ENCODE measurements around the gene RAB33B.
"Not testable (repeated sequence)": the region's sequence is repeated elsewhere in the genome, so short reads cannot be mapped to it uniquely, and the experiment has no call there.

Gene RAB33B

GRCh38 chr4:139454111-139455045 is at the start of gene RAB33B:
RAB33B (plus strand) TSS chr4:139454121; CDS start chr4:139454196, 75 bp downstream.
- peak in 1 of 2 donors; percentile 17 for DNase-seq (ENCODE audit: low read depth in 2 of 2)

GRCh38 chr4:139410312-139410711 is 43.6 kb upstream of the RAB33B start:
- no peak for DNase-seq (ENCODE audit: low read depth in 2 of 2)

DNA sequence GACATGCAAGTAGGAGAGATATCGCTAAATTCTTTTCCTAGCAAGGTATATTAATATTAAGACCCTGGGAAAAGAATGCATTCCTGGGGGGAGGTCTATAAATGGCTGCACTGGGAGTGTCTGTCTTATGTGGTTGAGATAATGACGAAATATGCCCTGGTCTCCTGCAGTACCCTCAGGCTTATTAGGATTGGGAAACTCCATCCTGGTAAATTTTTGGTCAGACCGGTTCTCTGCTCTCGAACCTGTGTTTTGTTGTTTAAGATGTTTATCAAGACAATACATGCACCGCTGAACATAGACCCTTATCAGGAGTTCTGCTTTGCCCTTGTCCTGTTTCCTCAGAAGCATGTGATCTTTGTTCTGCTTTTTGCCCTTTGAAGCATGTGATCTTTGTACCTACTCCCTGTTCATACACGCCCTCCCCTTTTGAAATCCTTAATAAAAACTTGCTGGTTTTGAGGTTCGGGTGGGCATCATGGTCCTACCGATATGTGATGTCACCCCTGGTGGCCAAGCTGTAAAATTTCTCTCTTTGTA is 39.2 kb upstream of the RAB33B start:
- DNase-seq (ENCODE audit: low read depth in 2 of 2), result not testable (repeated sequence)

DNA sequence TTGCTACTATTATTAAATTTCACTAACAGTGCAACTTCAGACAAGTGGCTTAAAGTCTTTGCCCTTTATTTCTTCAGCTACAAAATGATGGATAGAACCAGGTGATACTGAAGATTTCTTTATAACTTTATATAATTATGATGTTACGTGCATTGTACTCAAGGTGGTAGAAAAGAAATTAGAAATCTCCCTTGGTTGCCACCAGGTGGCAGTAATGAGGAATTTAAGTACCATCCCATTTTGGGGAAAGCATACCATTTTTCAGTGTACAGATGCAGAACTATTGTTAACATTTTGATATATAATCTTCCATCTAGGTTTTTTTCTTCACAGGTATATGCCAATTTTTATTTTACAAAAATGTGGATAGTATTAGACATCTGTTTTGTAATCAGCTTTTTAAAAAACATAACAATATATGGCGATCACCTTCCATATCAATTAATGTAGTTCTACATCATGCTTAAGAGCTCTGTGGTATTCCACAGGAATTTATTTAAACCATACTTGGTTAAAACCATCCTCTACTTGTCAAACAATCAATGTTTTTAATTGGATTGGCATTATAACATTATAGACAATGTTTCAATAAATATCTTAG is 37.7 kb upstream of the RAB33B start:
- no peak for DNase-seq (ENCODE audit: low read depth in 2 of 2)

DNA sequence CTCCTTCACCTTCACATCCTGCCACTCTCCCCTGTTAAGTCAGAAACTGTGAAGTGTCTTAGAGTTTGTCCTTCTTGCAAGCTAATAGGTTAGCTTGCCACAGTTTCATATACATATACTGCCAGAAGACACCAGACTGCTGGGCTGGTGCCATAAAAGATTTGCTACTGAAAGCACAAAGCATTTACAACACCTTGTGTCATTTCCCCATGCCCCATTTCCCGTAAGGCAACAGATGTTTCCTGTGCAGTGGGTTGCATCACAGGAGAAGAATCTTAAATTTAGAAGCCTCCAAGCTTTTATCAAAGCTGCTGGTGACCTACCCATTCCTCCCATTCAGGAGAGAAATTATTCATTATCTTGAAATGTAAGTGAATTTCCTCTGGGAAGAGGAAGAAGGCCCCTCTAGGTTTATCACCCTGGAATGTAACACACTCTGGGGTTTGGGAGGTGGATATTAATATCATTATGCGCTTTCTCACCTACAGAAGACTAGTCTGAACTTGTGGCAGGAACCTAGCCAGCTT is 34.5 kb upstream of the RAB33B start:
- DNase-seq (ENCODE audit: low read depth in 2 of 2), result no peak

DNA sequence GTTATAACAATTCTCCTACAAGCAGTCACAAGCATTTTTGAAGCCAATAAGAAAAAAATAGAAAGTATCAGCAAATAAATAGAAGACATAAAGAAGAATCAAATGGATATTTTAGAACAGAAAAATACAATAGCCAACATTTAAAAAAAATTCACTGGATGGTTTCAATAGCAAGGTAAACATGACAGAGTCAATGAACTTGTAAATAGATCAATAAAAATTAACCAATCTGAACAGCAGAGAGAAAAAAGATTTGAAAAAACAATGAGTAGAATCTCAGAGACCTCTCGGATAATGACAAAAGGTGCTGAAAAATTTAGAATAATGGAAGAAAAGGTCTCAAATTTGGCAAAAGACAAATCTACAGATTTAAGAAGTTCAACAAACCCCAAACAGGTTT is 33.3 kb upstream of the RAB33B start:
- DNase-seq (ENCODE audit: low read depth in 2 of 2), result no peak

GRCh38 chr4:139436122-139436521 is 17.8 kb upstream of the RAB33B start:
- DNase-seq (ENCODE audit: low read depth in 2 of 2), result no peak

DNA sequence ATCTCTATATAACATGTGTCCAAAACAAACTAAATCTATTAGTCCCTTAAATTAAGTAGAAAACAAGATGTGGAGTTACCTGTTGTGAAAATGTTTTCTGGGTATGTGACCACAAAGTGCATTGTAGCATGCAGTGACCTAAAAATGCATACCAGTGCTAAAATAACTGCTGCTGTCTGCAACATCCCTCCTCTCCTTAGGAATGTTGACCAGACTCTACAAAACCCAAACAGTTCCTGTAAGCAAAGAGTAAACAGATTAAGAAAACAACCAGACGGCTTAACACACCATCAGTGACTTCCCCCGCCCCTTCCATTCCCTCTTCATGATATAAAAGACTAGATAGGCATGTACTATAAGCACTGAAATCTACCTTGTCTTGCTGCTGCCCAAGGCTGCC is 15.8 kb upstream of the RAB33B start:
- DNase-seq (ENCODE audit: low read depth in 2 of 2), result no peak

DNA sequence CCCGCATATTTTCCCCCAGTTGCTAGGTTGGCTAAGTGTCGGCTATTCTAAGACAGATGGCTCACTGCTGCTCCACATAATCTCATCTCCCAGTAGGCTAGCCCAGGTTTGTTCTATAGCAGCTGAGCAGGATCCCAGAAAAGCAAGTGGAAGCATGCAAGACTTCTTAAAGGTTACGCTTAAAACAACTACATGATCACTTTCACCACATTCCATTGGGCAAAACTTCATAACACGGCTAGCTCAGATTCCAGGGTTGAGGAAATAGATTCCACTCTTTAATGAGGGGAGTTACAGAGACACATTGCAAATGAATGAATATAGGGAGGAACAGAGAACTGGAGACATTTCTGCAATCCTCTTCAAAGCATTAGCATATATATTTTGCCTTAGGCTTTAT is 12.9 kb upstream of the RAB33B start:
- DNase-seq (ENCODE audit: low read depth in 2 of 2), result no peak

GRCh38 chr4:139443661-139444060 is 10.3 kb upstream of the RAB33B start:
- no peak for DNase-seq (ENCODE audit: low read depth in 2 of 2)

- not testable (repeated sequence) for DNase-seq (ENCODE audit: low read depth in 2 of 2)
These were observed 9.0 kb upstream of the RAB33B start for GRCh38 chr4:139444881-139445280.

- not testable (repeated sequence) for DNase-seq (ENCODE audit: low read depth in 2 of 2)
These were observed 6.8 kb upstream of the RAB33B start for GRCh38 chr4:139447078-139447477.

DNA sequence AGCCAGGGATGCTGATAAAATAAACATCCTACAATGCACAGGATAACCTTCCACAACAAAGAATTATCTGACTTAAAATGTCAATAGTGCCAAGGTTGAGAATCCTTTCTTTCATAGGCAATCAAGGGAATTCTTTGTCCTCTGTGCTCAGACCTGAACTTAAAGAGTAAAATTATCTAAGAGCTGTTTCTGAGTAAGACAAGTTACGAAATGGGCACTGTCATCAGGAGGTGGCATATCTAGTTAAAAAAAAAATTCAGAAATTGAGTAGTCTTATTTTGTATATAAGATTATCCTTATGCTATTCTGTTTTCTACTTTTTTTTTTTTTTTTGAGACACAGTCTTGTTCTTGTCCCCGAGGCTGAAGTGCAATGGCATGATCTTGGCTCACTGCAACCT is 3.3 kb upstream of the RAB33B start:
- DNase-seq (ENCODE audit: low read depth in 2 of 2), result no peak

DNA sequence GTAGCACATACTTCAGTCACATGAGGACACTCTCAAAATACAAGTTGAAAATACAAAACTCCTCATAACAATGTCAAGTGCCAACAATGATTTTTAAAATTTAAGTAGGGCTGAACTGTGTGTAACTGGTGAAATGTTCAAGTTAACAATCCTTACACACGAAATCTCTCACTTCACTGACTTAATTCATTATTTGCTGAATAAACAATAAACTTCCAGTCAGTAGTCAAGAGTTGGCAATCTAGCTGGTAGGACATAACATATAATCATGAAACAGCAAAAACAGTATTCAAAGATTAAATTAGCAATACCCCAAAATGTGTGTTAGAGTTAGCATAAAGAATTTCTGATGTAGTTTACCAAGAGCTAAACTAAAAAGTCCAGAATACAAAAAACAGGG is 1.9 kb upstream of the RAB33B start:
- DNase-seq (ENCODE audit: low read depth in 2 of 2), result no peak

DNA sequence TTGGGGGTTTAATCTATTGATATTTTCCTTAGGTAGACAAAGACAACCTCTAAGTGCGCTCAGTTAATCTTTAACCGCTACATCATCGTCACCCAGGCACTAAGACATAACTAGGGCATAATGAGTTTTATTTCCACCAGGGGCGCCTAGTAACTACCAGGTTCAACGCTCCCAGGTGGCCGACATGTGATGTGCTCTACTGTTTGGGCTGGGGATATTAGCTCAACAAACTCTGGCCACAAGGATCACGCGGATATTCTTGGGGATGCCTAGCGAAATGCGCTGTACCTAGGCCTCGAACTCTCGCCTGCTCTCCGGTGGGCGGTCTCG is 915 bp upstream of the RAB33B start:
- DNase-seq (ENCODE audit: low read depth in 2 of 2), result peak; percentile 27 to 51

DNA sequence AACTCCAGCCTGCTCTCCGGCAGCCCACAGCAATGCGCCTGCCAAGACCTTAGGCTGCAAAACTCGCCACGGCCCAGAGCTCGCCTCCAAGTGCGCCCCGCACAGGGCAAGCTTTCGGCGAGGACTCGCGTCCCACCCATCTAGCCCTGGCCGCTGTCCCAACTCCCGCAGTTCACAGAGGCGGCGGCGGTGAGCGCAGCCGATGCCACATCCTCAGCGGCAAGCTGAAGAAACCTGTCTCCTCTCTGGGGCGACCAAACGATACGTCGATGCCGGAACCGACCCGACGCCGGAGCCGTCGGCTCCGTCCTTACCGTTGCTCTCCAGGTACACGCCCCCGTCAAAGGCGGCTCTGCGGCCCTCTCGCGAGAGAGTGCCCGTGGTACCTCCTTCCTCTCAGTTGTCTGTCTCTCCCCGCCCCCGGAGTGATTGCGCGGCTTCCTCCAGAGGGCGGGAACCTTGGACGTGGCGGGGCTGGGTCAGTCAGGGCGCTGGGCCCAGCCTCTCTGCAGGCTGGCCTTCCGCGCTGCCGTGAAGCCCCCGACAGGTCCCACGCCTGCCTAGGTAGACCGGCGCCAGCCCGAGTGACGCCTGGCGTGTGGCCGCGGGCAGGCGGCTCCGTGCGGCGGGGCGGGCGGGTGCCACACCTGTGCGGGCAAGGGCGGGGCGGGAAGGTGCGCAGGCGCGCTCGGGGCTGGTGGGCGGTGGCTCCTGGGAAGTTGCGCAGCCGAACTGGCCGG is 380 bp upstream of the RAB33B start:
- peak; percentile 92 to 96 for DNase-seq (ENCODE audit: low read depth in 2 of 2)

DNA sequence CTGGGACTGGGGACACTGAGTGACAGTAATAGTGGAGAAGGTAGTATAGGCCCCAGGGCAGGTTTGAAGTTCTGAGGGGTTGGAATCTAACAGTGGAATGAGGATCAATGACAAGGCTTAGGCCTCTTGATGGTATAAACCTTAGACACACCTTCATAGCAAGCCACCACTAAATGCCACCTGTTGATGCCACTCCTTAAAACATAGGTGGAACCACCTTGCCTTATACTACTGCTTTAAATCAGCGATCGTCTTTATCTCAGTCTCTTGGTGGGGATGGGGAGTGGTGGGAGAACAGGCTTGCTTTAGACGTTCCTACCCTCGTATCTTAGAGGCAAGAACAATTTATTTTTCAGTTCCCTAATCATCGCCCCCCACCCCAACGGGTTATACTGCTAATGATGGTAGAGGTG is 1.2 kb downstream of the RAB33B start:
- DNase-seq (ENCODE audit: low read depth in 2 of 2), result no peak

DNA sequence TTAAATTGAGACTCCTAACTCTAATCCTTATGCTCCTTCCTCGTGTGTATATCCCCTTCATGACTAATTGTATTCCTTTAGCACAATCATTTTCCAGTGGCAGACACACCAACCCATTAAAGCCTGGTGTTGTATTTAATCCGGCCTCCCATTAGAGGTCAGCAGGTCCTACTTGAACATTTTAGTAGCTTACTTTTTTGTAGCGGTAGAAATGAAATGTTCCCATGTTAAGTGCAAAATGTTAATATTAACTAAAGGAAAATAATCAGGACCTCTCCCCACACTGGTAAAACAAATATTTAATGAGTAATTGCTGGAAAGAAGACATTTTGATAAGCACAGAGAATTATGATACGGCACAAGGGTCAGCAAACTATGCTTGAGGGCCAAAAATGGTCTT is 3.4 kb downstream of the RAB33B start:
- no peak for DNase-seq (ENCODE audit: low read depth in 2 of 2)

DNA sequence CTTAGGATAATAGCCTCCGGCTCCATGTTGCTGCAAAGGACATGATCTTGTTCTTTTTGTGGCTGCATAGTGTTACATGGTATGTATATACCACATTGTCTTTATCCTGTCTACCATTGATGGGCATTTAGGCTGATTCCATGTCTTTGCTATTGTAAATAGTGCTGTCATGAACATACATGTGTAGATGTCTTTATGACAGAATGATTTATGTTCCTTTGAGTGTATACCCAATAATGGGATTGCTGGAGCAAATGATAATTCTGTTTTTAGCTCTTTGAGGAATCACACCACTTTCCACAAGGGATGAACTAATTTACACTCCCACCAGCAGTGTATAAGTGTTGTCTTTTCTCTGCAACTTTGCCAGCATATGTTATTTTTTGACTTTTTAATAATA is 4.6 kb downstream of the RAB33B start:
- DNase-seq (ENCODE audit: low read depth in 2 of 2), result no peak

GRCh38 chr4:139458999-139459398 is 5.1 kb downstream of the RAB33B start:
- no peak for DNase-seq (ENCODE audit: low read depth in 2 of 2)

DNA sequence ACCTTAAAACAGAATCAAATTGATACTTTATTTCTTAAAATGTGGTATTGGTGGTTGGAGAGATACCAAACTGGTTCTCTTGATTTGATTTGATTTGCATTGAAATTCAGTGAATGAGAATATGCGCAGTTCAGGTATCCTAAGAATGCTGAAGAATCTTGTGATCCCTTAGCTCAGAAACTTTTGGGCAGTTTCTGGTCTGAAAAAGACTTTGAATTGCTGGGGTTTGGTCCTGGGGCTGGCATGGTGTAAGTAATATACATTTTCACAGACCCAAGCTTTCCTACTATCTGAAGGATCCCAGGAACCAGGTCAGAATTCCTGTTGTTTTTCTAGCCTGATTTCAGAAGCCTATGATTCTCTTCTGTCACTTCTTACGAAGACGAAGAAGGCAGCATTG is 6.6 kb downstream of the RAB33B start:
- DNase-seq (ENCODE audit: low read depth in 2 of 2), result no peak

- no peak for DNase-seq (ENCODE audit: low read depth in 2 of 2)
These were observed 7.2 kb downstream of the RAB33B start for GRCh38 chr4:139461022-139461628.

Data from activated CD8-positive, alpha-beta memory T cell treated with anti-CD3 and anti-CD28 coated beads for 4 hours (primary cell).